NCI-H446 treated with DMSO at 0.1 percent for 48 hours (cell line): ENCODE results near the gene FYB1.
"Not testable (repeated sequence)": the region's sequence is repeated elsewhere in the genome, so short reads cannot be mapped to it uniquely, and the experiment has no call there.

Experiments
- DNase-seq: peaks from one replicate; lab custom pipeline; 2025; lab: John Stamatoyannopoulos, UW

The FYB1 gene

GRCh38 chr5:39187831-39188731 is 31.3 kb downstream of the FYB1 start:
- DNase-seq = no peak

DNA sequence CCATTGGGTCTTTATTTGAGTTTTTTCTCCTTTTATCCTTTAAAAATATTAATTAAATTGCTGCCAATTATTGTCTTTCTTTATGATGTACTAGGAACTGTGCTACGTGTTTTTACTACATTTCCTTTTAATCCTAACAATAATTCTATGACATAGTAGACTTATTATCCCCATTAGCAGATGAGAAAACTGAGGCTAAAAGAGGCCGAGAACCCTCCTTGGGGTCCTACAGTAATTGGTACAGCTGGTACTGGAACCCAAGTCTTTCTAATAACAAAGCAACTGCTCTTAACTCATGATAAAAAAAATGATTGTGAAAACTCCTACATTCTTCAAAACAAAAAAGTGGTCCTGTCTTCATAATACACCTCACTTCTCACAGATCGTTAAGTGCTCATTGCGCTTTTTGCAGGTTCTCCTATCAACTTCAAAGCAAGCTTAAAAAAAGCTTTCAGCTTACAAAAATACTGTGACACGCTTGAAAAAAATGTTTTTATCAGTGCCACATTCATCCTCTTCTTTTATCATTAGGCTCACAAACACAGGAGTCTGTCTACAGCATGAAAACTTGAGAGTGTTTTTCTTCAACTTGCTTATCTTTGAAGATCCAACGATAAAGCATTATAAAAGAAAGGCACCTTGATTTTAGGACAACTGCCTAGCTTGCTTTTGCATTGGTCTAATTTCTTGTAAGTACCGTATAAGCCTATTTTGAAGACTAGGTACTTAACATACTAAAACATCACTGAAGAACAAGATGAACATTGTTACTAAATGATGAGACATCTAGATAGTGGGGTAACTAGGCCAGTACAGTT is 32.4 kb downstream of the FYB1 start:
- no peak for DNase-seq

- DNase-seq = no peak
Measured at GRCh38 chr5:39186289-39186688, 33.1 kb downstream of the FYB1 start.

DNA sequence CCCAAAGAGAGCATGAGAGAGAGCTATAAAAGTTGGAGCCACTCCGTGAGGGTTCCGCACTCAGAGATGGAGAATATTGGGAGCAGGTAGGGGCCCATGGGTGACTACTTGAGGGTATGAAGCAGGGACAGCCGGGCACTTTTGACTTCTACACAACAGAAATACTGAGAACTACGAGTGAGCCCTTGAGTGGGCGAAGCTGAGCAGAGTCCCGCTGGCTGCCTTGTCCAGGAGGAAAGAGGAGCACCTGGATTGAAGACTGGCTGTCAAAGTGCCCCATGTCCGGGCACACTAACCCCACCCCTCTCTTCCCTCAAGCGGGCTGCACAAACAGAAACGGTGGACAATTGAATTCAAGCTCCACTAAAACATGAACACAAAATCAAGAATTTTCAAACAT is 33.6 kb downstream of the FYB1 start:
- no peak for DNase-seq

- DNase-seq = not testable (repeated sequence)
Measured at GRCh38 chr5:39179561-39179960, 39.8 kb downstream of the FYB1 start.

DNA sequence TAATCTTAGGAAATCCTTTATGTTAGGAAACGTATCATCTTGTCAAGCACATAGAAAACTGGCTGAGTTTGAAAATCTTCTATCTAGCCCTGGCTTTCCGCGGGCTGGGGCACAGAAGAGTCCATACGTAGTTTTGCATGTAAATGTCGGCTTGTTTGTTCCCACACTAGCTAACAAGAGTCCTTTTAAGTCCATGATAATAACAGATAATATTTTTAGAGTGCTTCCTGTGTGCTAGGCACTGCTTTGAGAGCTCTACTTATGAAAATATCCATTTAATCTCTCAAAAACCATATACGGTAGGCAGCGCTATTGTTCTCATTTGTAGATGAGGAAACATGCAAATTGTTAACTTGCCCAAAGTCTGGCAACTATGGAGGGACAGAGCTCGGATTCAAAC is 40.5 kb downstream of the FYB1 start:
- no peak for DNase-seq

GRCh38 chr5:39178171-39178570 is 41.2 kb downstream of the FYB1 start:
- DNase-seq = no peak

GRCh38 chr5:39177631-39177964 is 41.8 kb downstream of the FYB1 start:
- no peak for DNase-seq

- DNase-seq = no peak
Measured at GRCh38 chr5:39176759-39177630, 42.4 kb downstream of the FYB1 start.

DNA sequence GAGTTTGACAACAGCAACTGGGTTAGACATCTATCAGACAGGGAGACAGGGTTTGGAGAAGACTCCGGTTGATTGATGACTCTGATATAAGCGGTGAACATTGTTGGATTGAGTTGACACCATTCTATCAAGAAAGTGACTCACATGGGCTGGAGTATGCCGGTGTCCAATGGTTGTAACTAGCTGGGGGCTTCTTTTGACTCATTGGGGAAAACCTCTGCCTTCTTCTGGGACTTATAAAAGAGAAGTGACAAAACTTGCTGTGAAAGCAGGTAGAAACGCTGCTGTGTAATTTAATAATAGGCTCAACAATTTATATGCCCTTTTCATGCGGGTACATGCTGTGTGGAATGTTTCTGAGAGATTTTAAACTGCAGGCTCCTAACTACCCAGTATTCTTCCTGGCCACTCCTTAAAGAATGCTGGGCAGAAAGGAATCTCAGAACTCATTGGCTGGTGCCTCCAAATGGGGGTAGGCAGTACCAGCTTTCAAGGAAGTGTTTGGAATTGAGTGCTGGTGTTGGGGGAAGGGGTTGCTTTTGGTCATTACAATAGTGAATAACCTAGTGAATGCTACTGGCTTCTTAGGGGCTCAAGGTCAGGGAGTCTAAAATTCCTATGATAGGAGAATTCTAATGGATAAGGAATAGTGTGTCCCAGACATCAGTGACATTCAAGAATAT is 43.9 kb downstream of the FYB1 start:
- DNase-seq = no peak

GRCh38 chr5:39173069-39173468 is 46.3 kb downstream of the FYB1 start:
- no peak for DNase-seq

DNA sequence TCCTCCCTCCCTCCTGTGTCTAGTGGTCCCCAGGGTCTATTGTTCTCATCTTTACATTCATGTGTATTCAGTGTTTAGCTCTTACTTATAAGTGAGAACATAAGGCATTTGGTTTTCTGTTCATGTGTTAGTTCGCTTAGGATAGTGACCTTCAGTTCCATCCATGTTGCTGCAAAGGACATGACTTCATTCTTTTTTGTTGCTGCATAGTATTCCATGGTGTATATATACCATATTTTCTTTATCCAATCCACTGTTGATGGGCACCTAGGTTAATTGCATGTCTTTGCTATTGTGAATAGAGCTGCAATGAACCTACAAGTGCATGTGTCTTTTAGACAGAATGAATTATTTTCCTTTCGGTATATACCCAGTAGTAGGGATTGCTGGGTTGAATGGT is 46.8 kb downstream of the FYB1 start:
- DNase-seq = no peak

- DNase-seq = no peak
Measured at GRCh38 chr5:39171647-39172046, 47.7 kb downstream of the FYB1 start.

GRCh38 chr5:39169081-39169480 is 50.3 kb downstream of the FYB1 start:
- DNase-seq = no peak

GRCh38 chr5:39167972-39168342 is 51.4 kb downstream of the FYB1 start:
- DNase-seq = no peak

DNA sequence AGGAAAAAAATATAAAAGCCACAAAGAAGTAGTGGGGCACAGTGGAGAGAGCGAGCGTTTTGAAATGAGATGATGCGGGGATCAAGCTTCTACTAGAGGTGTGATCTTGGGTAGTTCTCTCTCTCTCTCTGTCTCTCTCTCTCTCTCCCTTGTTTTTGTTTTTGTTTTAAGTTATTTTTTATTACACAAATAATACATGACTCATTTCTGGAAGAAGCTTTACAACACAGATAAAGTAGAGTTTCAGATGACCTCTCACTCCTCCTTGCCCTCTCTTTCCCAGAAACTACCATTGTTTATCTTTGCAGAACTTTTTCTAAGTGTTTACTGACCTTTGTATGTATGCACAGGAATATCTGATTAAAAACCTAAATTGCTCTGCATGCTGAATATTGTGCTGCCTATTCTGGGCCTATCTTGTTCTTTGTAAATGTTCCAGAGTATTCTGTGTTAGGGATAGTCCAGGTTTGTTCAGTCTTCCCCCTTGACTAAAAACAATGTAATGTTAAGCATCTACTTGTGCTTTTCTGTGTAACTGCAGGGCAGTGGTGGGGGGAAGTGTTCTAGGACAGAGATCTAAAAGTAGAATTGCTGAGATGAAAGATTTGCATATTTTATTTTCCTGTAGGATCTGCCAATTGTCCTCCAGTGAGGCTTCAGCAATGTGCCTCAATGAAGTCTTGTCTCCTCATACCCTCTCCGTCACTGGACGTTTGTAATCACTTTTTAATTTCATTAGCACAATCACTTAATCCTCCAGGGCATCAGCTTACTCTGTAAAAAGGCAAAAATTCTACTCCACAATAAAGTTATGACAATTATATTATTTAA is 52.0 kb downstream of the FYB1 start:
- no peak for DNase-seq

- DNase-seq = no peak
Measured at GRCh38 chr5:39164529-39165402, 54.6 kb downstream of the FYB1 start.

GRCh38 chr5:39164016-39164415 is 55.3 kb downstream of the FYB1 start:
- no peak for DNase-seq

DNA sequence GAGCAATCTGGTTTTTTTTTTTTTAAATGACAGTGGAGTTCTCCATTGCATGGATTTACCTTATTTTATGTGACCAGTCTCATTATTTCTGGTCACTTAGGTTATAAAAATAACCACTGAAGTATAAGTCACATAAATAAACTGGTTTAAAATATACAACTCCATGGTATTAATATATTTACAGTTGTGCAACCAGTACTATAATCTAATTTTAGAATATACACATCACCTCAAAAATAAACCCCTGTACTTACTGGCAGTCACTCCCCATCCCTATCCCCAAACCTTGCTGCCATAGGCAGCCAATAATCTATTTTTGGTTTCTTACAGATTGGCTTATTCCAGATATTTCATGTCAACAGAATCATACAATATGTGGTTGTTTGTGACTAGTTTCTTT is 57.8 kb downstream of the FYB1 start:
- no peak for DNase-seq
